ENCODE results near the gene BIVM.

Gene BIVM

GRCh38 chr13:102812611-102813287 is 13.8 kb downstream of the BIVM start:
- TF ChIP-seq CTCF (IDR thresholded peaks at IDR 0.05), result no peak
- TF ChIP-seq ZFX (IDR thresholded peaks at IDR 0.05; ENCODE audit: borderline replicate concordance), result no peak
- no peak overlapping the region for H3K27ac ChIP-seq

- TF ChIP-seq ZFX (IDR thresholded peaks at IDR 0.05; ENCODE audit: borderline replicate concordance) (no peak), CTCF (IDR thresholded peaks at IDR 0.05) (no peak)
- no peak overlapping the region for H3K27ac ChIP-seq
Measured at GRCh38 chr13:102814025-102814607, 15.2 kb downstream of the BIVM start.

- H3K27ac ChIP-seq, result no peak overlapping the region
- TF ChIP-seq ZFX (IDR thresholded peaks at IDR 0.05; ENCODE audit: borderline replicate concordance), result no peak
- TF ChIP-seq CTCF (IDR thresholded peaks at IDR 0.05), result no peak
Measured at GRCh38 chr13:102814793-102815192, 15.9 kb downstream of the BIVM start.

GRCh38 chr13:102815788-102816187 is 16.9 kb downstream of the BIVM start:
- no peak overlapping the region for H3K27ac ChIP-seq
- TF ChIP-seq ZFX (IDR thresholded peaks at IDR 0.05; ENCODE audit: borderline replicate concordance) (no peak), CTCF (IDR thresholded peaks at IDR 0.05) (no peak)

- no peak overlapping the region for H3K27ac ChIP-seq
- no peak for TF ChIP-seq ZFX (IDR thresholded peaks at IDR 0.05; ENCODE audit: borderline replicate concordance)
- no peak for TF ChIP-seq CTCF (IDR thresholded peaks at IDR 0.05)
Measured at GRCh38 chr13:102816708-102817107, 17.8 kb downstream of the BIVM start.

GRCh38 chr13:102817241-102817640 is 18.3 kb downstream of the BIVM start:
- H3K27ac ChIP-seq, result no peak overlapping the region
- TF ChIP-seq CTCF (IDR thresholded peaks at IDR 0.05), result no peak
- TF ChIP-seq ZFX (IDR thresholded peaks at IDR 0.05; ENCODE audit: borderline replicate concordance), result no peak

- TF ChIP-seq ZFX (IDR thresholded peaks at IDR 0.05; ENCODE audit: borderline replicate concordance) (no peak), CTCF (IDR thresholded peaks at IDR 0.05) (no peak)
- no peak overlapping the region for H3K27ac ChIP-seq
Measured at GRCh38 chr13:102817907-102818306, 19.0 kb downstream of the BIVM start.

Measured in 22Rv1 (cell line).